Osteoblast (primary cell): ENCODE data around the gene TESK1. TPM values are rescaled to one million over a fixed set of nuclear protein-coding genes. Genes with fewer than 3 reads are reported as not detected.

ENCODE experiments used
- DNase-seq: peaks from one replicate; pipeline ENCODE4 v3.0.0; 2011; ENCODE audit warnings: low spot score, mixed read lengths; ENCODE audit not compliant: insufficient read length; ENCODE audit errors: missing footprints
- H2AFZ ChIP-seq: 2 replicates; pipeline ENCODE4 v1.6.0; 2011; ENCODE audit warnings: mild to moderate bottlenecking, low read length
- H3K27ac ChIP-seq: 2 replicates; pipeline ENCODE4 v1.5.1; 2011; ENCODE audit warnings: mild to moderate bottlenecking, low read depth, low read length, moderate library complexity
- H3K27me3 ChIP-seq: 2 replicates; pipeline ENCODE4 v1.6.0; 2012; ENCODE audit warnings: mild to moderate bottlenecking, control low read depth, inconsistent platforms, low read length, moderate library complexity; ENCODE audit not compliant: insufficient read depth
- H3K36me3 ChIP-seq: 2 replicates; pipeline ENCODE4 v1.5.1; 2011; ENCODE audit warnings: mild to moderate bottlenecking, low read length, control low read depth, moderate library complexity; ENCODE audit not compliant: insufficient read depth
- H3K4me1 ChIP-seq: 2 replicates; pipeline ENCODE4 v1.5.1; 2011; ENCODE audit warnings: mild to moderate bottlenecking, low read length, control low read depth, moderate library complexity; ENCODE audit not compliant: insufficient read depth
- H3K4me2 ChIP-seq: 2 replicates; pipeline ENCODE4 v1.6.0; 2011; ENCODE audit warnings: mild to moderate bottlenecking, low read length; ENCODE audit not compliant: insufficient read depth
- H3K4me3 ChIP-seq: fragments of 200-600 bp; sonication (generic); 3 replicates; pipeline ENCODE4 v1.5.1; 2012; ENCODE audit warnings: mild to moderate bottlenecking, low read length, inconsistent platforms; ENCODE audit not compliant: insufficient read depth
- H3K79me2 ChIP-seq: 2 replicates; pipeline ENCODE4 v1.6.0; 2012; ENCODE audit warnings: mild to moderate bottlenecking, low read length, control low read depth, inconsistent platforms; ENCODE audit not compliant: insufficient read depth
- H3K9me3 ChIP-seq: 2 replicates; pipeline ENCODE4 v1.5.1; 2011; ENCODE audit warnings: low read depth, low read length, control low read depth
- H4K20me1 ChIP-seq: 2 replicates; pipeline ENCODE4 v1.6.0; 2012; ENCODE audit warnings: mild to moderate bottlenecking, low read length, control low read depth; ENCODE audit not compliant: insufficient read depth
- total RNA-seq: library from RNA; depleted of rRNA; stranded (reverse); fragments of >200 nt; gene quantifications from 2 replicates; pipeline ENCODE4 v1.2.3, GENCODE V29; 2012
- TF ChIP-seq, protein P1 (sequence below): IDR thresholded peaks from 2 replicates; pipeline ENCODE4 v1.5.1; 2011; ENCODE audit warnings: mild to moderate bottlenecking, low read depth, low read length, moderate library complexity; ENCODE audit errors: extremely low read depth

TESK1 gene
- 18.5 and 18.6 TPM in 2 replicates for total RNA-seq

DNA sequence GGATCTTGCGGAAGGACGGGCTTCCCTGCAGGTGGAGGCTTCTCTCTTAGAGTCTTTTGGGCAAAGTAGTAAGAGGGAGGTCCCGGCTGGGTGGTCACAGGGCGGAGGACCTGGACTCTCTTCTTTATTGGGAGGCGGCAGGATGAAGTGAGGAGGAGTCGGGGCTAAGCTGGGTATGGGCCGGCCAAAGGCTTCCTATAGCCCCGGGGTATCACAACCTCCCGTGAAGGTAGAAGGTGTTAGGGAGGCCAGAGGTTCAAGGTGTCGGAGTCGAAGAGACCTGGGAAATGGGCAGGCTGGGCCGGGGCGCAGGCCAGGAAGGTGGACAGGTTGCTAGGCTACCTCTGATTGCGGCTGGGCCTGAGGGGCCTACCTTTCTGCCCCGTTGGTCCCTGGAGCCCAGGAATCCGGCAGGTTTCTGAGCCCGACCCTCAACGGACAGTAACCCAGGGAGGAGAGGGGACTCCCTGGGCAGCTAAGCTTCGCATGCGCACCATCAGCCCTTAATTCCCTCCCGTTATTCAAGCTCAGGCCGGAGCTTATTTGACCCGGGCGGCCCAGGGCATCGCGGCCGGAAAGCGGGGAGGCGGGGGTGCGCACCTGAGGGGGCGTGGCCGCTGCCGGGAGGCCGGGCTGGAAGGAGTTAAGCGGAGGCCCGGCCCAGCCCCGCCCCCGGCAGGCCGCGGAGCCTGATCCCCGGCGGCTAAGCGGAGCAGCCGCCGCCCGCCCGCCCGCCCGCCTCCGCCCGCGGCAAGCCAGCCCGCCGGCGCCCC is at the start of gene TESK1:
TSS of gene TESK1 (plus strand) at position 685 of the 773 bp plus-strand sequence. CDS start 358 bp downstream, outside the sequence.
- peak within 1 kb of the TSS; percentile 61 for H3K27ac ChIP-seq
- H3K9me3 ChIP-seq: no peaks in the 10 kb centered on the region
- TF ChIP-seq, protein P1, sequence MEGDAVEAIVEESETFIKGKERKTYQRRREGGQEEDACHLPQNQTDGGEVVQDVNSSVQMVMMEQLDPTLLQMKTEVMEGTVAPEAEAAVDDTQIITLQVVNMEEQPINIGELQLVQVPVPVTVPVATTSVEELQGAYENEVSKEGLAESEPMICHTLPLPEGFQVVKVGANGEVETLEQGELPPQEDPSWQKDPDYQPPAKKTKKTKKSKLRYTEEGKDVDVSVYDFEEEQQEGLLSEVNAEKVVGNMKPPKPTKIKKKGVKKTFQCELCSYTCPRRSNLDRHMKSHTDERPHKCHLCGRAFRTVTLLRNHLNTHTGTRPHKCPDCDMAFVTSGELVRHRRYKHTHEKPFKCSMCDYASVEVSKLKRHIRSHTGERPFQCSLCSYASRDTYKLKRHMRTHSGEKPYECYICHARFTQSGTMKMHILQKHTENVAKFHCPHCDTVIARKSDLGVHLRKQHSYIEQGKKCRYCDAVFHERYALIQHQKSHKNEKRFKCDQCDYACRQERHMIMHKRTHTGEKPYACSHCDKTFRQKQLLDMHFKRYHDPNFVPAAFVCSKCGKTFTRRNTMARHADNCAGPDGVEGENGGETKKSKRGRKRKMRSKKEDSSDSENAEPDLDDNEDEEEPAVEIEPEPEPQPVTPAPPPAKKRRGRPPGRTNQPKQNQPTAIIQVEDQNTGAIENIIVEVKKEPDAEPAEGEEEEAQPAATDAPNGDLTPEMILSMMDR: no peak
- H3K4me3 ChIP-seq: peak within 1 kb of the TSS; percentile 78
- H3K4me1 ChIP-seq: peaks cover 30% of the 10 kb centered on the region
- peaks cover 18% of the 10 kb centered on the region for H4K20me1 ChIP-seq
- H3K27me3 ChIP-seq: no peaks in the 10 kb centered on the region
- peak within 1 kb of the TSS; percentile 91 for H2AFZ ChIP-seq
- H3K79me2 ChIP-seq: peaks cover 24% of the 10 kb centered on the region
- peak; percentile 98 for DNase-seq
- peak within 1 kb of the TSS; percentile 97 for H3K4me2 ChIP-seq
- peaks cover 28% of the 10 kb centered on the region for H3K36me3 ChIP-seq

GRCh38 chr9:35555881-35556280 is 49.2 kb upstream of the TESK1 start:
- peaks cover 66% of the 10 kb centered on the region for H3K36me3 ChIP-seq
- H3K9me3 ChIP-seq: no peaks in the 10 kb centered on the region
- H2AFZ ChIP-seq: no peak overlapping the region
- H3K4me1 ChIP-seq: peaks cover 26% of the 10 kb centered on the region
- no peak overlapping the region for H3K27ac ChIP-seq
- H4K20me1 ChIP-seq: peaks cover 30% of the 10 kb centered on the region
- TF ChIP-seq, protein P1: no peak
- no peaks in the 10 kb centered on the region for H3K27me3 ChIP-seq
- peak; percentile 62 for DNase-seq
- H3K4me3 ChIP-seq: no peak overlapping the region
- no peak overlapping the region for H3K4me2 ChIP-seq
- H3K79me2 ChIP-seq: peaks cover 66% of the 10 kb centered on the region

DNA sequence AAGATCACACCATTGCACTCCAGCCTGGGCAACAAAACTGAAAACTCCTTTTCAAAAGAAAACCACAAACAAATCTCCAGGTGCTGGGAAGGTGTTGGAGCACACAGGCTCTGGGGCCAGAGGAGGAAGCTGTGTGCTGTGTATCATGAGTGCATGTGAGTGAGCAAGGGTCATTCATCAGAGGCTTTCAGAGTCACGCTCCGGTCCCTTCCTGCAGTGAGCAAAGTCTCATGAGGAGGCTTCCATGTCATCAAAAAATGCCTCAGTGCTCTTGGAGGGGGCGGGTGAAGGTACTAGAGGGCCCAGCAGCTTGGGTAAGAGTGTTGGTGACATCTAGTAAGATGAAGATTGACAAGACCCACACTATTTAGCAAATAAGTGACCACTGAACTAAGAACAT is 48.3 kb upstream of the TESK1 start:
- Histone ChIP-seq H3K4me3 (no peak overlapping the region), H4K20me1 (peaks cover 30% of the 10 kb centered on the region), H2AFZ (no peak overlapping the region), H3K4me2 (no peak overlapping the region), H3K27ac (no peak overlapping the region), H3K36me3 (peaks cover 74% of the 10 kb centered on the region), H3K9me3 (no peaks in the 10 kb centered on the region), H3K27me3 (no peaks in the 10 kb centered on the region), H3K79me2 (peaks cover 57% of the 10 kb centered on the region), H3K4me1 (peaks cover 21% of the 10 kb centered on the region)
- DNase-seq: no peak
- TF ChIP-seq, protein P1: no peak

- Histone ChIP-seq H3K9me3 (no peaks in the 10 kb centered on the region), H3K36me3 (peaks cover 74% of the 10 kb centered on the region), H3K4me1 (peaks cover 16% of the 10 kb centered on the region), H4K20me1 (peaks cover 30% of the 10 kb centered on the region), H3K4me2 (no peak overlapping the region), H3K4me3 (no peak overlapping the region), H3K27ac (no peak overlapping the region), H2AFZ (no peak overlapping the region), H3K27me3 (no peaks in the 10 kb centered on the region), H3K79me2 (peaks cover 54% of the 10 kb centered on the region)
- DNase-seq: peak; percentile 78
- TF ChIP-seq, protein P1: no peak
These were observed 47.7 kb upstream of the TESK1 start for GRCh38 chr9:35557320-35557719.
